ENCODE measurements around the gene ATG7.
"Not testable (repeated sequence)": the region's sequence is repeated elsewhere in the genome, so short reads cannot be mapped to it uniquely, and the experiment has no call there.

Gene ATG7

GRCh38 chr3:11558918-11559815, 287.0 kb downstream of the ATG7 start:
- DNase-seq: no peak

- no peak for DNase-seq
Measured at GRCh38 chr3:11559816-11560633, 287.8 kb downstream of the ATG7 start.

- no peak for DNase-seq
Measured at GRCh38 chr3:11560746-11561145, 288.5 kb downstream of the ATG7 start.

- no peak for DNase-seq
Measured at GRCh38 chr3:11562277-11562881, 290.2 kb downstream of the ATG7 start.

- no peak for DNase-seq
Measured at GRCh38 chr3:11563159-11563864, 291.1 kb downstream of the ATG7 start.

GRCh38 chr3:11563865-11564185, 291.6 kb downstream of the ATG7 start:
- DNase-seq: no peak

GRCh38 chr3:11564577-11565001, 292.4 kb downstream of the ATG7 start:
- no peak for DNase-seq

- DNase-seq: no peak
Measured at GRCh38 chr3:11565072-11565471, 292.9 kb downstream of the ATG7 start.

- no peak for DNase-seq
Measured at GRCh38 chr3:11565492-11565891, 293.3 kb downstream of the ATG7 start.

GRCh38 chr3:11565932-11566331, 293.7 kb downstream of the ATG7 start:
- no peak for DNase-seq

- no peak for DNase-seq
Measured at GRCh38 chr3:11566478-11566877, 294.3 kb downstream of the ATG7 start.

- DNase-seq: no peak
Measured at GRCh38 chr3:11566916-11567315, 294.7 kb downstream of the ATG7 start.

GRCh38 chr3:11567516-11568467, 295.6 kb downstream of the ATG7 start:
- DNase-seq: no peak

GRCh38 chr3:11568503-11569155, 296.4 kb downstream of the ATG7 start:
- DNase-seq: no peak

- no peak for DNase-seq
Measured at GRCh38 chr3:11569156-11569741, 297.1 kb downstream of the ATG7 start.

- DNase-seq: no peak
Measured at GRCh38 chr3:11570251-11570650, 298.1 kb downstream of the ATG7 start.

GRCh38 chr3:11570789-11571495, 298.7 kb downstream of the ATG7 start:
- DNase-seq: no peak

- not testable (repeated sequence) for DNase-seq
Measured at GRCh38 chr3:11572660-11573059, 300.5 kb downstream of the ATG7 start.

- DNase-seq: no peak
Measured at GRCh38 chr3:11574981-11575669, 302.9 kb downstream of the ATG7 start.

- DNase-seq: no peak
Measured at GRCh38 chr3:11575677-11576076, 303.5 kb downstream of the ATG7 start.
